Stromal cell of bone marrow (primary cell): ENCODE data around the gene SGTA.
"Not testable (repeated sequence)": the region's sequence is repeated elsewhere in the genome, so short reads cannot be mapped to it uniquely, and the experiment has no call there.

Source experiments
- DNase-seq: peaks from one replicate; pipeline ENCODE4 v3.0.0-alpha.2; 2012; ENCODE audit warnings: low read depth

Gene SGTA

DNA sequence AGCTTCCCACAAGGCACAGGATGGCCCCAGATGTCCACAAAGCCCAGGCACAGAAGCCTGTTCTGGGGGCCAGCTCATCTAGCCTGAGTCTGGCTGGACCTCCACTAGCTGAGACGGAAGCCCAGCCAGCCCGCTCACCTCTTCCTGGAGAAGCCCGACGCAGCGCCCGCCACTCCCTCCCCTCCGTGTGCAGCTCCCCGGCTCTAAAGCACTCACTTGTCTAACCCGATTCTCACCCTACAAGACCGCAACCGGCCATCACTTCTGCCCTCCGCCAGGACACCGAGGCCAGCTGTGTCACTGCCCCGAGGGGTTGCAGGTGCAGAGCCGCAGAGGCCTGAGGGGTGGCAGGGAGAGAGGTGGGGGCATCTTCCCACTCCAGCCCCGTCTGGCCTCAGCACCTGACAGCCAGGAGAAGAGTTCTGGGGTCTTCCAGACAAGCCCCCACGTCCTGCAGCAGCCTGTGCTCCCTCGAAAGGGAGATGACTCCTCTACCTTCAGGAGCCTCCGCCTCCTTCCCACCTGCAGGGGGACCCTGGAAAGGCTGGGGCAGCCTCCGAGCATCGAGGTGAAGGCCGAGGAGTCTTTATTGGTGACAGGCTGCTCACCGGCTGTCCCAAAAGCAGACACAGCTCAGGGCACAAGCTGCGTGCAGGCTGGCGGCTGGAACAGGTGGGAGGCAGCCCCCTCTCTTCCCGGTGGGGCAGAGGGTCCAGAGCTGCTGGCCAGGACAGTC, 56.0 kb downstream of the SGTA start:
- no peak for DNase-seq

DNA sequence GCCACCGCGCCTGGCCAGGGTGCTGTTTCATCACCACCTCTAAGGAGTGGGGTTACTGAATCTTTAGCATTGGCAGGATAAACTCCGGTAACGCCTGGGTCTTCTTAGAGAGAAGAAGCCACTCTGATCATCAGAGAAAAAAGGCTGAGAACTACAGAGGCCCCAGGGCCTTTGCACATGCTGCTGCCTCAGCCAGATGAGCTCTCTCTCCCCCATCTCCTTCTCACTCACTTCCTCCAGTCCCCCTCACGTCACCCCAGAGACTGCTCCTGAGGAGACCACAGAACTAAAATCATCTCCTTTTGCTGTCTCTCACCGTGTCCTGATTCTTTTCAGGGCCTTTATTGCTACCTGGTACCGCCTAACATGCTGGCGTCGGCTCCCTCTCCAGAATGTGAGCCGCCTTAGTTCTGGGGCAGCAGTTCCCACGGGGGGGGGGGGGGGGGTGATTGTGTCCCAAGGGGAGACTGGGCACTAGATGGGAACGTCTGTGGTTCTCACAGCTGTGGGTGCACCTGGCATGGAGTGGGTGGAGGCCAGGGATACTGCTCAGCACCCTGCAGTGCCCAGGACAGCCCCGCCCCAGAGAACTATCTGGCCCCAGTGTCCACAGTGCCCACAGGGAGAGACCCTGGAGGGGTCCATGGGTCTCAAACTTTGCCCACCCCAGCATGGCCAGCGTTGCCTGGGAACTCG, 56.8 kb downstream of the SGTA start:
- no peak for DNase-seq

DNA sequence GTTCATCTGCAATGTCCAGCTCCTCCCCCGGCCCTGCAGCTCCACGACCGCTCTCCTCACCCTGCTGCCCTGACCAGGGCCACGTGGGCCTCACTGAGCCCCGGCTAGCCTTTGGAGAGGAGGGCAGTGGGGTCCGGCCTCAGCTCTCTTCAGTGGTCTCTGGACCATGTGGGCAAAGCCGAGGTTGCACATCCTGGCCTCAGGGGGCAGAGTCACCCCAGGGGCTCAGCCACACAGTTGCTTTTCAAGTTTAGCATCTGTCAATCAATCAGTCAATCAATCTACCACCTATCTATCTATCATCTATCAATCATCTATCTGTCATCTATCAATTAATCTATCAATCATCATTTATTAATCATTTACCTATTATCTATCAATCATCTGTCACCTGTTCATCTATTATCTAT, 58.9 kb downstream of the SGTA start:
- no peak for DNase-seq

DNA sequence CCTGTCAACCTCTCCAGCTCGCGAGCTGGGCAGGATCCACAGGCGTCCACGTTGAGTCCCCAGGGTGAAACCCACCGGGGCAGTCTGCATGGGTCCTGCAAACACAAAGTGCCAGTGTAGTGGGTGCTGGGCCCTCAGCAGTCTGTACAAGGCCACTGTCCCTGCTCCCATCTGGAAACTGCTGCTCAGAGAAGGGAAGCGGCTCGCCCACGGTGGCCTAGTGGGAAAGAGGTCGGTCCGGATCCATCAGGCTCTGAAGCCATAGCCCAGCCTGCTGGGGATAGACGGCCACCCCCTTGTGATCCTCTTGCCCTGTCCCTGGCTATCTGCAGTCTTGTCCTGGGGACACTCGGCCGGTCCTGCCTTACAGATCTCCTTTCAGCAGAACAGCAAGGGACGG, 59.3 kb downstream of the SGTA start:
- DNase-seq: no peak

DNA sequence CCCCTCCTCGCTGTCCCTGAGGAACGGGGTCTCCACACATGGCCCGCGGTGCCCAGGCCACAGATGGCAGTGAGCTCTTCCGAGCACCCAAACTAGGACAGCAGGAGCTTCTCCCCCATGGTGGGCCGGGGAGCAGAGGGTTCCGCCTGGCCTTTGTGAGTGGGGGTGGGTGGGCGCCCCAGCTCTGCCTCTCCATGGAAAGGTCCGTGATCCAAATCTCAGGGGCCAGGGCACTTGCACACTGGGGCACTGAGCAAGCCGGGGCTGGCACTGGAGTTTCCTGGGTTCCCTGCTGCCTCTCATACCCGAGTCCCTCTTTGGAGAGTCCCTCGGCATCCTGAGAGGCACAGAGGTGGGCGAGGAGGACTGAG, 59.7 kb downstream of the SGTA start:
- no peak for DNase-seq

DNA sequence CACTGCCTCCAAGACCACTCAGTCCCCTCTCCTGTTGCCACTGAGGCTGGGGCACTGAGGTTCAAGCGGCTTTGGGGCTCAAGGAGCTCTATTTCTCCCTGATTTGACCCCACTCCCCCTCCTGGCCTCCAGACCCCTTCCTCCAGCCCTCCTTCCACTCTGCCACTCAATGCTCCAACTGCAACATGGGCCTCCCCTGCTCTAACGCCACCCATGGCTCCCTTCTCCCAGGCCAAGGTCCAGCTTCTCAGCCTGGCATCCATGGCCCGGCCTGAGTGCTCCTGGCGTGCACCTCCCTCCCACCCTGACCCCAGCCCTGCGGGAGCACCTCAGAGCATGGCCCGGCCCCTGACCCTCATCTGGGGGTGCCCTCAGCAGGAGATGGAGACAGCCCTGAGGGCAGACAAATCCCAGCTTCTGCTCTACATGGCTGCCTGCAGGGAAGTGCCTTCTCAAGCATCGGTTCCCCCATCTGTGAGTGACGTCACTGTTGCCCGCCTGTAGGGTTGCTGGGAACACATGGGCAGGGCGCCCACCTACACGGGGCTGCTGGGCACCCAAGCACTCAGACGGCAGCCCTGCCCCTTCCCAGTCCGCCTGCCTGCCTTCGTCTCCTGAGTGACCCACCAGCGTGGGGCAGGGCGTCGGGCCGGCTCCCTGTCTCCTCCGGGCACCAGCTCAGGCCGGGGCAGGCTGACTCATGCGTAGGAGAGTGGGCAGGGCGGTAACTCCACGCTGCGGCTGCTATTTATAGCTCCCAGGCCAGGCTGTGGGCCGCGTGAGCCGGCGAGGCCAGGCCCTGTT, 60.3 kb downstream of the SGTA start:
- DNase-seq: peak; percentile 75

DNA sequence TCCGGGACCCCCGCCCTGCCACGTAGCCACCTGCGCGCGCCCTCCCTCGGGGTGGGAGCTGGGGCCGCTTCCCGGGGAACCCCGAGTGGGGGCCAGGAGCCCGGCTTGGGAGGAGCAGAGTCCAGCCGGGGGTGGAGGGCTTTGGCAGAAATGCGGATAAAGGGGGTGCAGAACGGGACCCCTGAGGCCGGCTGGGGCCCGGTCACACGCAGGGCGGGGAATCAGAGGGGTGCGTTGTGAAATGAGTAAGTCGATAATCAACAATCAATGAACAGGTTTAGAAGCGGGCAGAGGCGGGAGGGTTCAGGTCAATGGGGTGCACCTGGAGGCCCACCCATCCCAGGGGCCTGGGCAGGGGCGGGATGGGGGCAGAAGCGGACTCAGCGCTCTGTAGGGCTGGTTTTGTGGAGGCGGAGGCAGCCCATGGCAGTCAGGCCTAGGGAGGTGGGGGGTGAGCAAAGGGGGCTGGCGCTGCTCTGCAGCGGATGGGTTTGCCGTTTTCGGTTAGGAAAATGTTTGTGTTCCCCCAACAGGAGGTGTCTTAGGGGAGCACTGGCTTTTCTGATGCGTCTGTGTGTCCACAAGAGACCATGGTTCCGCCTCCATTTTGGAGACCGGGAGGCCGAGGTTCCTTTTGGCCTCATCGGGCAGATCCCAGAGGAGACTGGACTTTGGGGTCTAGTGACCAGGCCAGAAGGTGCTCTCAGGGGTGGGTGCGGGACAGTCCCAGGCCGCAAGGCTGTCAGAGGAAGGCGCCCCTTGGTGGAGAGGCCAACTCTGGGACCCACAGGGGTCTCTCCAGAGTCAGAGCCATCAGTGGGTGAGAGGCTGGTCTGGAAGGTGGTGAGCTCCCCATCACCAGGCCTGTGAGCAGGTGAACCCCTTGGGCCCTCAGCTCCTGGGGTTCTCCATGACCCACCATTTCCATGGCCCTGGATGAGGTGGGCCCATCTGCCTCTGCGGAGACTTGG, 61.2 kb downstream of the SGTA start:
- DNase-seq: no peak

DNA sequence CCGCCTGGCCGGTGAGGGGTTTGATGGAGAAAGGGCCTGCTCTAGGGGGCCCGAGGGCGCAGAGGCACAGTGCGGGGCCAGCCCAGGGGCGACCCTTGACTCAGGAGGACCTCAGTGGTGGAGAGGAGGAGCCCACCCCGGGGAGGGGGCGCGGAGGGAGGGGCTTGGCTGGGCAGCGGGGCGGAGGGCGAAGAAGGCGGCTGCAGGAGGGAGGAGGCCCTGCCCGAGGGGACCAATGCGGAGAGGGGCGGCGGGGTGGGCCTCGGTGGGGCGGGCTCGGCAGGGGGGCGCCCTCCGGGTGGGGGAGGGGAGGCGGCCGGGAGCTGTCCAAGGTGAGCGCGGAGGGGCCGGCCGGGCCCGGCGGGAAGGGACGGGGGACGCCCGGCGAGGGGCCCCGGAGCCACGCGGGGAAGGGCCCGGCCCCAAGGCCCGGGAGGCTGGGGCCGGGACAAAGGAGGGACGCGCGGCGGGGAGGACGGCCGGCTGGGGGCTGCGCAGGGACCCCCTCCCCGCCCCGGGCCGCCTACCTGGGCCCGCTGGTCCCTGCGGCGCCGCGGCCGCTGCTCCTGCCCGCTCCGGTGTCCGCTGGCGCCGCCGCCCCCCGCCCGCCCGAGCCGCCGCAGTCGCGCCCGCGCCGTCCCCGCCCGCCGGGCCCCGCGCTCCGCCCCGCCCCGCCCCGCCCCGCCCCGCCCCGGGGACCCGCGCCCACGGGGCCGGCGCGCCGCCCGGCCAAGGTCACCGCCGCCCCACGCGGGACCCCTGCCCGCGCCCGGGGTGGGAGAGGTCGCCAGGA, 62.1 kb downstream of the SGTA start, which contains the start of gene DIRAS1:
Gene DIRAS1 (minus strand): TSS at position 596 of the 793 bp plus-strand sequence. CDS start 3,566 bp downstream, outside the sequence.
- no peak for DNase-seq

DNA sequence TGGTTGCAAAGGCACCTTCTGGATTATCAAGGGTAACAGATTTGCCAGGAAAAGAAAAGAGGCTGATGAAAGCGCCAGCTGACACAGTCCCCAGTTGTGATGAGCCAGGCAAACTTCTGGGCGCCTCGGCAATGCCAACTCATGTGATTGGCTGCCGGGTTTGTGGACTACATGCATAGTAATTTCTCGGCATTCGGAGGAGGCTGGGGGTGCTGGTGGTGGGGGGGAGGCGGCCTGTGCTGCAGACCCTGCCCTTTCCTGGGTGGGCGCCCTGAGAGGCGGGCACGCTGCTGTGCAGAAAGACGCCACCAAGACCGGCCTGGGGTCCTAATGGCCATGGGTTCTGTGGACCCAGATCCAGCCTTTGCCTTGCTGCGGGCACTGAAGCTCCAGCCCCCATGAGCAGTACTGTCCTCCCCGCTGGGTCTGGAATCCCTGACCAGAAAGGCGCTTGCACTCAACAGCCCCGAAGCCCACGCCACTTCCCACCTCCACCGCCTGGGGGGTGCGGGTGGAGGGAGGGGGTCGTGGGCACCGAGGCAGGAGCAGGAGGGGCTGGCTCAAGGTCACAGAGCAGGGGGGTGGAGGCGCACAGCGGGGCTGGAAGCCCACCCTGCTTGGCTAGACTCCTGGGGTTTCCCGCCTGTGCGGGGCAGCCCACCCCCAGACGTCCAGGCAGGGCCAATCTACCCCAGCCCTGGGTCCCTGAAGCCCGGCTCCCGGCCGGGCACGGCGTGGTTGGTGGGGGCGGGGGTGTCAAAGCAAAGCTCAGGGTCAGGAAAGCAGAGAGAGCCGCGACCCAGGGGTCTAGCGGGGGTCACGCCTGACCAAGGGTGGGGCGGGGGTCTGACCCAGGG, 62.9 kb downstream of the SGTA start:
- DNase-seq: peak; percentile 54

DNA sequence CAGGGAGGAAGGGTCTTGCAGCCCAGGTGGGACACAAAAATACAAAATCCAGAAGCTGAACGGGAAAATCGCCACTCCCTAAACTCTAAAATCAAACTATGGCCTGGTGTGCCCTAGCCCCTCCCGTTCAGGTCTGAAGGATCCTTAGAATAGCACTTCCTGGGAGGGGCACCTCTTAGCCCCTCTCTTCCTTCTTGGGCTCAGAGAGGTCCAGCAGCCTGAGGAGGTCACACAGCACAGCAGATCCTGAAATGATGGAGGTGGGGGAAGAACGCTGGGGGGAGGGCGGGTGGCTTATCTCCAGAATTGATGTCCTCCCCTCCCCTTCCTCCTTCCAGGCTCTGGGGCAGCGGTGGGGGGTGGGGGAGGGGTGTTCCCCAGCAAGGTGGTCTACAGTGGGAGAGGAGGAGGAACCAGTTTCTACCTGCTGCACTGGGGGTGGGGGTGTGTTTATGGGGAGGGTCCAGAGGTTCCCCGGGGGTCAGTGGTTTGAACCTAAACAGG, 63.8 kb downstream of the SGTA start:
- DNase-seq: no peak

DNA sequence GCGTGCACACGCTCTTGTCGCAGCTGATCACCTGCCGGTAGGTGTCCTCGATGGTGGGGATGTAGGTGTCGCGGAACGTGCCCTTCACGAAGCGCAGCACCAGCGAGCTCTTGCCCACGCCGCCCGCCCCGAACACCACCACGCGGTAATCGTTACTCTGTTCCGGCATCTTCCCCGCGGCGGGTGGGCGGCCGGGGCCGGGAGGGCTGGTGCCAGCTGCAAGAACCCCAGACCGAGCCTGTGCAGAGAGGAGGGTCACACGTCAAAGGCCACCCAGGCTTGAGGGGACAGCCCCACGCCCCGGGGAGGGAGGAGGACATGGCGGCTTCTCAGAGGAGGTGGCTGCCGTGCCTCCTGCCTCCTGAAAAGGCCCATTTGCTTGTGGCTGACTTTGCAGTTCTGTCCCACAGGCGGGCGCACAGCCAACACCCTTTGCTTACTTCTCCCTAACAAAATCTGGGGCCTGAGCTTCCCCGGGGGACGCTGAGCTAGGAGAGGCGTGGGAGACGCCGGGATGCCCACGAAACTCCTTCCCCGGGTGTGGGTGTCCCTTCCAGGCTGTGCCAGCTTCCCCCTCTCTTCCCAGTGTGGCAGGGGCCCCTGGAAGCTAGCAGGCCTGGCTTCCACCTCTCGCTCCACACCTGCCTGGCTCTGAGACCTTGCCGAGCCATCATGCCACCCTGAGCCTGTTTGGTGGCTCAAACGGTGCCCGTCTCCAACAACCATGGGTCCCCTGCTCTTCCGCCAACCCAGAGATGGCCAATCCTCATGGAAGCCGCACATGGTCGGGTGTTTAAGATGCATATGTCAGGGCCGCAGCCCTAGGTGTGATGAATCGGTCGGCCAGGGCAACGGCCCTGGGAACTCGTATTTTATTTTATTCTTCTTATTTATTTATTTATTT, 65.2 kb downstream of the SGTA start:
- no peak for DNase-seq

DNA sequence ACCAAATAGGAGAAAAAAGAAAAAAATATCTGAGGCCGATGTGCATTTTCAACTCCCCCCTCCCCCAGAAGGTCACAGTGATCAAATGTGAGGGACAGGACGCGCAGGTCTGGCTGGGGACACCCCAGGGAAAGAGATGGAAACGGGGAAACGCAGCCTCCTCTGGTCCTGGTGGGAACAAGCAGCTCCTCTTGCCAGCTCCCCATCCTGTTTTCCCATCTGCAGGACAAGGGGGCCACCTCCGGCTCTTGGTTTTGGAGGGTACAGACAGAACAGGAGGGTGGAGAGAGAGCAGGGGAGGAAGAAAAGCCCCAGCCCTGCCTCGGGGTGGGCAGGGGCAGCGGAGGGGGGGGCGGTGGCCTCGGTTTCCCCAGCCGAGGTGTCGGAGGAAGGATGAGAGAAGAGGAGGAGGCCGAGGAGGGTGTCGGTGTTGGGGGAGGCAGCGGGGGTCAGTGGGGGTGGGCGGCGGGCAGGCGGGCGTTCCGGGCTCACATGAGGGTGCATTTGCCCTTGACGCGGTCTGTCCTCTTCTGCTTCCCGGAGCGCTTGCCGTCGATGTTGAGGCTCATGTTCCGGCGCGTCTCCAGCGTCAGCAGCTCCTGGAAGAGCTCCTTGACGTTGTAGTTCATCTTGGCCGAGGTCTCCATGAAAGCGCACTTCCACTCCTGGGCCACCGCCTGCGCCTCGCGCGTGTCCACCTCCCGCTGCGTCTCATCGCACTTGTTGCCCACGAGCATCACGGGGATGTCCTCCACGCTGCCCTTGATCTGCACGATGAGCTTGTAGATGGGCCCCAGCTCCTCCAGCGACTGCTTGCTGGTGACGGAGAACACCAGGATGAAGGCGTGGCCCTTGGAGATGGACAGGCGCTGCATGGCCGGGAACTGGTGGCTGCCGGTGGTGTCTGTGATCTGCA, 66.1 kb downstream of the SGTA start:
- DNase-seq: no peak

DNA sequence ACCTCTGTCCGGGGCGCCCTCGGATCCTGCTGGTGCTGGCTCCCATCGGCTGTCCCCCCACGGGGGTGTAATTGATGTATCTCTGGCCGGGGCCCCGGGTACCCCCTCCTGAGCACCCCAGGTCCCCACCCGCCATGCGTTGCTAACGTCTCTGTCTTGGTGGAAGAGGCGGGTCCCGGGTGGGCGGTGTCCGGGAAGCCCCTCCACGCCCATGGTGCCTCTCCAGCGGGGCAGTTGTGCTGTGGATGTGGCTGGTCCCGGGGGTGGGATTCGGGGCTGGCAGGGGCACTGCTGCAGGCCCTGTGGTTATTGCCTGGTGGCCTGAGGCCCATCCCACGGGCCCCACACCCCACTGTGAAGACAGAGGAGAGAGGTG, 66.8 kb downstream of the SGTA start:
- no peak for DNase-seq

DNA sequence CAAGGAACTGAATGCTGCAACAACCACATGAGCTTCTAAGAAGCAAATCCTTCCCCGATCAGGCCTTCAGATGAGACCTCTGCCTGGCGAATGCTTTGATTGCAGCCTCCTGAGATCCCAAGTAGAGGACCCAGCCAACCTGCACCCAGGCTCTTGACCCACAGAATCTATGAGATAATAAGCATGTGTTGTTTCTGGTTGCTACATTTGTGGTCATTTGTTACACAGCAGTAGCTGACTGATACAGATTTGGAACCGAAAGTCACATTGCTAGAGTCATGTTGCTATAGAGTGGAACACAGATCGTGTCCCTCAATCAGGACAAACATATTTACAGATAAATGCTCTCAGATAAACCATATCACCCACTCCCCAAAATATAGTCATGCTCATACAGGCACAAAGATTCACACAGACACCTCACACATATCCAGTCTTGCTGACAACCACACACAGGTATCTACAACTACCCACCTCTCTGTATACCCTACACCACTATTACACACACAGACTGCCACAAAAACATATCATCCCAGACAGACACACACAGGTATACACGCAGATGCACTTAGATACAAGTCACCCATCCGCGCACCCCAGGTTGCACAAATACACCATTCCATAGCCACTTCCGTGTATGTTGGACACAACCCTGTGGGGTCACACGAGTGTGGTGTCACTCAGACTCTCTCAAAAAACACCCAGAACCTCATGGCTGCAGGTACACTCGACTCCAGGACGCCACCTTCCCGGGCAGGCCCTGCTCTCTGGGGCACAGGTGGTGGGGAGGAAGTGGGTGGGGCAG, 67.4 kb downstream of the SGTA start:
- no peak for DNase-seq

DNA sequence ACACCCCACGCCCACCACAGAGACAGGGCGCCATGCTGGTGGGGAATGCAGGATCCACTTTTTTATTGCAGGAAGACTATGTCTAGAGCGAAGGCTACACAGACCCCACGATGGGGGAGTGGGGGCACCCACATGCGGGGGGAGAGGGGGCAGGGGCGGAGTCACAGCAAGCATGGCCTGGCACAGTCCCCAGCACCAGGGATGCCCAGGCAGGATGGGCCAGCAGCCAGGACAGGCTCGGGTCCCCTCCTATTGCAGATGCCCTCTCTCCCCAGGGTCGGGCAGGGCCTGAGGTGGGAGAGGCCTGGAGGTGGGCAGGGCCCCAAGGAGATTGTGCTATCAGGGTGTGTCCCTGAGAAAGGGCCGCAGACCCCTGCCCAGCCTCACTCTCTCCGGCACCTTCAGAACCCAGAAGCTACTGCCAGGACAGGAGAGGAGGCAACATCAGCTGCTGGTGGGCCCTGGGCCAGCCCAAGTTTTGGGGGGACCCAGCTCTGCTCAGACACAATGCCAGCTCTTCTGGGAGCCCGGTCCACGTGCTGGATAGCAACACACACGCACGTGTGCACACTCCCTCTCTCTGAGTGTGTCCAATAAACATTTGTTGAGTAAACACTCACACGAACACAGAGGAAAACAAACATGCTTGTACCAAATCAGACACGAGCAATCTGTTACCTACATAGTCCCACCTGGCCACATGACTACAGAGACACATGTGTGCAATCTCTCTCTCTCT, 68.4 kb downstream of the SGTA start:
- no peak for DNase-seq

DNA sequence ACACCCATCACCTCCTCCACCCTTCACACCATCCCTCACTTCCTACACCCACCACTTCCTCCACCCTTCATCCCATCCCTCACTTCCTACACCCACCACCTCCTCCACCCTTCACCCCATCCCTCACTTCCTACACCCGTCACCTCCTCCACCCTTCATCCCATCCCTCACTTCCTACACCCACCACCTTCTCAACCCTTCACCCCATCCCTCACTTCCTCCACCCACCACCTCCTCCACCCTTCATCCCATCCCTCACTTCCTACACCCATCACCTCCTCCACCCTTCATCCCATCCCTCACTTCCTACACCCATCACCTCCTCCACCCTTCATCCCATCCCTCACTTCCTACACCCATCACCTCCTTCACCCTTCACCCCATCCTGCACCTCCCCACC, 69.0 kb downstream of the SGTA start:
- DNase-seq: not testable (repeated sequence)
